Measurements from ENCODE around the gene TMEM232. TPM values are rescaled to one million over a fixed set of nuclear protein-coding genes. Genes with fewer than 3 reads are reported as not detected.

Gene TMEM232
- total RNA-seq, 4 donors from 2014 or later = 1.2 to 3.8 (median 2.0) TPM

DNA sequence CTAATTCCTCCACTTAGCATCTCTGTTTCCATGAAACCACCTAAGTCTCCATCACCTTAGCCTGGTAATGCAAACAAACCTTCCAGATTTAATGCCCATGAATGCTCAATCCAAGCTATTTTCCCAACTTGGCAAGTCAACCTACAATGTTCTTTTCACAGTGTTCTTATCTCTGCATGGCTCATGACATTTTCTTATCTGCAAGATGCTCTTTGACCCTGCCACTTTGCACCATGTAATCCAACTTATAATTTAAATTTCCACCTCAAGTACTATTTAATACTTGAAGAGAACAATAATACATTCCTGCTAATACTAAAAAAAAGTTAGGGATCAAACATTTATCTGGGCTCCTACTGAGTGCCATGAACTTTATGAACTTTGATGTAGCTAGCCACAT, 164.3 kb downstream of the TMEM232 start:
- TF ChIP-seq POLR2AphosphoS5 (IDR thresholded peaks at IDR 0.05) (no peak), POLR2A (IDR thresholded peaks at IDR 0.05; ENCODE audit: low read depth) (no peak), EP300 (IDR thresholded peaks at IDR 0.05) (no peak)
- TF ChIP-seq, protein P1, sequence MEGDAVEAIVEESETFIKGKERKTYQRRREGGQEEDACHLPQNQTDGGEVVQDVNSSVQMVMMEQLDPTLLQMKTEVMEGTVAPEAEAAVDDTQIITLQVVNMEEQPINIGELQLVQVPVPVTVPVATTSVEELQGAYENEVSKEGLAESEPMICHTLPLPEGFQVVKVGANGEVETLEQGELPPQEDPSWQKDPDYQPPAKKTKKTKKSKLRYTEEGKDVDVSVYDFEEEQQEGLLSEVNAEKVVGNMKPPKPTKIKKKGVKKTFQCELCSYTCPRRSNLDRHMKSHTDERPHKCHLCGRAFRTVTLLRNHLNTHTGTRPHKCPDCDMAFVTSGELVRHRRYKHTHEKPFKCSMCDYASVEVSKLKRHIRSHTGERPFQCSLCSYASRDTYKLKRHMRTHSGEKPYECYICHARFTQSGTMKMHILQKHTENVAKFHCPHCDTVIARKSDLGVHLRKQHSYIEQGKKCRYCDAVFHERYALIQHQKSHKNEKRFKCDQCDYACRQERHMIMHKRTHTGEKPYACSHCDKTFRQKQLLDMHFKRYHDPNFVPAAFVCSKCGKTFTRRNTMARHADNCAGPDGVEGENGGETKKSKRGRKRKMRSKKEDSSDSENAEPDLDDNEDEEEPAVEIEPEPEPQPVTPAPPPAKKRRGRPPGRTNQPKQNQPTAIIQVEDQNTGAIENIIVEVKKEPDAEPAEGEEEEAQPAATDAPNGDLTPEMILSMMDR (IDR thresholded peaks at IDR 0.05) = no peak
- Histone ChIP-seq H3K9me3 (no peaks in the 10 kb centered on the region), H3K27me3 (no peaks in the 10 kb centered on the region), H3K4me1 (no peaks in the 10 kb centered on the region), H3K27ac (replicated peaks in 1 of 4) (no peak overlapping the region), H3K4me3 (no peak overlapping the region), H3K36me3 (no peaks in the 10 kb centered on the region)
- intact Hi-C loops (cut with DNase I) = no loop called here
- DNase-seq (ENCODE audit: extremely low spot score) = no peak

- Histone ChIP-seq H3K4me3 (no peak overlapping the region), H3K27me3 (no peaks in the 10 kb centered on the region), H3K4me1 (no peaks in the 10 kb centered on the region), H3K36me3 (no peaks in the 10 kb centered on the region), H3K9me3 (peaks cover 0 to under 1% (median 0%) of the 10 kb centered on the region in 4 donors), H3K27ac (replicated peaks in 1 of 4) (no peak overlapping the region)
- intact Hi-C loops (cut with DNase I) = no loop called here
- WGBS = 32% methylated on average over 1 of the region's 1 CpG
- TF ChIP-seq POLR2A (IDR thresholded peaks at IDR 0.05; ENCODE audit: low read depth) (no peak), POLR2AphosphoS5 (IDR thresholded peaks at IDR 0.05) (no peak), EP300 (IDR thresholded peaks at IDR 0.05) (no peak)
- TF ChIP-seq, protein P1 (IDR thresholded peaks at IDR 0.05) = no peak
- no peak for DNase-seq (ENCODE audit: extremely low spot score)
Measured at GRCh38 chr5:110561510-110561909, 165.0 kb downstream of the TMEM232 start.

DNA sequence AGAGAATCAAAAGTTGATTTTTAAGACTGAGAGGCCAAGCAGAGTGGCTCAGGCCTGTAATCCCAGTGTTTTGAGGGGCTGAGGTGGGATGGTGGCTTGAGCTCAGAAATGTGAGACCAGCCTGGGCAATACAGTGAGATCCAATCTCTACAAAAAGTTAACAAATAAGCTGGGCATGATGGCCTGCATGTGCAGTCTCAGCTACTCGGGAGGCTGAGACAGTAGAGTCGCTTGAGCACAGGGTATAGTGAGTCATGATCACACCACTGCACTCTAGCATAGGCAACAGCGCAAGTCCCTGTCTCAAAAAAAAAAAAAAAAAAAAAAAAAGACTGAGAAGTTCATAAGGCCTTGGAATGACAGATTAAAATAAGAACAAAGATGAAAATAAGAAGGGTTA, 177.2 kb downstream of the TMEM232 start:
- no peaks in the 10 kb centered on the region for H3K36me3 ChIP-seq
- intact Hi-C loops (cut with DNase I) = no loop called here
- no peak for DNase-seq (ENCODE audit: extremely low spot score)
- 95% methylated on average over 3 of the region's 3 CpGs for WGBS
- peaks cover 0 to 14% (median 3%) of the 10 kb centered on the region in 4 donors for H3K9me3 ChIP-seq
- H3K27me3 ChIP-seq = no peaks in the 10 kb centered on the region
- TF ChIP-seq, protein P1 (IDR thresholded peaks at IDR 0.05) = no peak
- TF ChIP-seq POLR2AphosphoS5 (IDR thresholded peaks at IDR 0.05) (no peak), POLR2A (IDR thresholded peaks at IDR 0.05; ENCODE audit: low read depth) (no peak), EP300 (IDR thresholded peaks at IDR 0.05) (no peak)
- H3K4me1 ChIP-seq = no peaks in the 10 kb centered on the region
- H3K27ac ChIP-seq (replicated peaks in 1 of 4) = no peak overlapping the region
- no peak overlapping the region for H3K4me3 ChIP-seq

- intact Hi-C loops (cut with DNase I) = no loop called here
- TF ChIP-seq, protein P1 (IDR thresholded peaks at IDR 0.05) = no peak
- TF ChIP-seq EP300 (IDR thresholded peaks at IDR 0.05) (no peak), POLR2AphosphoS5 (IDR thresholded peaks at IDR 0.05) (no peak), POLR2A (IDR thresholded peaks at IDR 0.05; ENCODE audit: low read depth) (no peak)
- Histone ChIP-seq H3K9me3 (peaks cover 0 to 8% (median 1%) of the 10 kb centered on the region in 4 donors), H3K4me3 (no peak overlapping the region), H3K27ac (replicated peaks in 1 of 4) (no peak overlapping the region), H3K27me3 (no peaks in the 10 kb centered on the region), H3K36me3 (no peaks in the 10 kb centered on the region), H3K4me1 (no peaks in the 10 kb centered on the region)
- no peak for DNase-seq (ENCODE audit: extremely low spot score)
- WGBS = 91% methylated on average over 3 of the region's 3 CpGs
Measured at GRCh38 chr5:110548171-110548570, 178.3 kb downstream of the TMEM232 start.

DNA sequence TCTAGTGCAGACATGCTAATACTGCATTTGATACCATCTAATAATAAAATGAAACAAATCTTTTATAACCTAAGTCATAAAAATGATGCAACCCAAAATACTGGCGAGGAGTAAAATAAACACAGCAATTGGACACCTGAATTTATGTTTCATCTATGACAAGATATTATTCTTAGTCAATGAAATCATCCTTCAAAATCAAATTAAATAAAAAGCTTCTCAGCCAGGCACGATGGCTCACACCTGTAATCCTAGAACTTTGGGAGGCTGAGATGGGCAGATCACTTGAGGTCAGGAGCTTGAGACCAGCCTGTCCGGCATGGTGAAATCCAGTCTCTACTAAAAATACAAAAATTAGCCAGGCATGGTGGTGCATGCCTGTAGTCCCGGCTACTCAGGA, 179.0 kb downstream of the TMEM232 start:
- TF ChIP-seq POLR2A (IDR thresholded peaks at IDR 0.05; ENCODE audit: low read depth) (no peak), EP300 (IDR thresholded peaks at IDR 0.05) (no peak), POLR2AphosphoS5 (IDR thresholded peaks at IDR 0.05) (no peak)
- TF ChIP-seq, protein P1 (IDR thresholded peaks at IDR 0.05) = no peak
- Histone ChIP-seq H3K27ac (replicated peaks in 1 of 4) (no peak overlapping the region), H3K27me3 (no peaks in the 10 kb centered on the region), H3K36me3 (no peaks in the 10 kb centered on the region), H3K9me3 (peaks cover 0 to 1% (median 0%) of the 10 kb centered on the region in 4 donors), H3K4me1 (no peaks in the 10 kb centered on the region), H3K4me3 (no peak overlapping the region)
- intact Hi-C loops (cut with DNase I) = no loop called here
- no peak for DNase-seq (ENCODE audit: extremely low spot score)
- WGBS = 85% methylated on average over 4 of the region's 4 CpGs
